Right cardiac atrium (tissue), 5 donors: ENCODE measurements around the gene NAA60. TPM values are rescaled to one million over a fixed set of nuclear protein-coding genes. Genes with fewer than 3 reads are reported as not detected.
A peak's percentile ranks its signal among the peaks of the same experiment; 100 is the strongest.
"Not testable (repeated sequence)": the region's sequence is repeated elsewhere in the genome, so short reads cannot be mapped to it uniquely, and the experiment has no call there.

ENCODE experiments used
- ATAC-seq, 2 donors: fragments of 200-7000 bp; cut with Tn5 transposase; one replicate each; pipeline versions ENCODE4 v1.8.0 to v1.9.1; 2020; ENCODE audit warnings: moderate library complexity in 2 of 2, mild to moderate bottlenecking in 1 of 2
- DNase-seq, 3 donors: peaks; one replicate each; pipeline ENCODE4 v3.0.0-alpha.2; 2020
- H3K27ac ChIP-seq: one replicate; pipeline ENCODE4 v1.5.1; 2013; ENCODE audit warnings: mild to moderate bottlenecking, low read length, control low read depth, moderate library complexity
- H3K27me3 ChIP-seq: one replicate; pipeline ENCODE4 v1.6.1; 2013; ENCODE audit not compliant: control insufficient read depth, insufficient read depth
- H3K4me1 ChIP-seq: one replicate; pipeline ENCODE4 v1.6.1; 2013; ENCODE audit warnings: low read length; ENCODE audit not compliant: control insufficient read depth, insufficient read depth
- H3K4me3 ChIP-seq: one replicate; pipeline ENCODE4 v1.5.1; 2013; ENCODE audit warnings: low read length, control low read depth
- H3K9me3 ChIP-seq: one replicate; pipeline ENCODE4 v1.6.1; 2013; ENCODE audit warnings: low read length; ENCODE audit not compliant: control insufficient read depth
- WGBS: extraction: QIAGEN DNeasy Blood & Tissue Kit; methylation state at CpG from one replicate; pipeline ENCODE4 v1.1.7; 2013; 5-methylcytosine and 5-hydroxymethylcytosine counted together
- intact Hi-C, 4 donors: fragments of 100-400 bp; cut with DNase I; formaldehyde crosslinking; loops; one replicate each; pipeline versions ENCODE4 v1.11.0 to v1.14.0; 2022 to 2023
- polyA plus RNA-seq: library from polyadenylated mRNA; stranded (reverse); fragments of 200-250 nt; gene quantifications from one replicate; pipeline ENCODE4 v1.2.3, GENCODE V29; 2013
- total RNA-seq, 4 donors: library from RNA; stranded (reverse); fragmentation: NEBNext Ultra II Directional; extraction: Animal tissue kit (Norgen Biotek cat#: 25700); gene quantifications; one replicate each; pipeline ENCODE4 v1.2.1, GENCODE V29; 2021
- donor health status: healthy with polysubstance abuse.
- donor health status: DM: no; HTN: yes; CAD: no.
- donor health status: DM: no; HTN: no; CAD: no.
- donor health status: DM: no; HTN: yes; CAD: no; lungs with severe emphysema.
- donor health status: DM: yes; HTN: yes; CAD: no.

NAA60 gene
- total and polyA plus RNA-seq, 5 donors: 40.7 to 51.5 (median 49.8) TPM

DNA sequence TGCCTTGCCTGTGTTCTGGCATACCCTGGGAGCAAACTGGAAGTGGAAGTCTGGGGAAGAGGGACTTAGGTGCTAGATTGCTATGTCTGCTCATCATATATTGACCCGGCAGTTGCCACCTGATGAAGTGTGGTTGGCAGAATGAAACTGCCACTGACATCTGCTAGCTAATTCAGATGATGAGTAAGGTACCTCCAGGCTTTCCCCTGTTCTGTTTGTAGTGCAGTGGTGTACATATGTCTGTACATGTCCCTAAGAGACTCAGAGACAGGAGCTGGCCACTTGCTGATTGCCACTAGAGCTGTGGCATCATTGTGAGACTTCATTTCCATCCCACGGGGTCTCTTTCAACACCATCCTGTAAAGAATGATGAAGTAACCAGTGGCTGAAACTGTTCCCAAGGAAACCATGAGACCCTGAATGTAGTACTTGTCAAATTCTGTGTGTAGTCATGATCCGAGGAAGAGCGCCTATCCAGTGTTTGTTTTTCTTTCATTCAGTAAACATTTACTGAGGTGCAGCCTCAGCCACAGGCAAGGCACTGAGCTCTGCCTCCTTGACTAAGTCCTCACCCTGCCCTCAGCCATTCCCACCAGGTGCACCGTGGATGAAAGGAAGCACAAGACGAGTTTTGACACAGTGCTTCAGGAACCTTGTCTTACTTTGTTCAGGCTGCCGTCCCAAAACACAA is 70.6 kb downstream of the NAA60 start:
- no peak overlapping the region for H3K27ac ChIP-seq
- no peaks in the 10 kb centered on the region for H3K4me1 ChIP-seq
- no peak for DNase-seq
- H3K4me3 ChIP-seq: no peak overlapping the region
- H3K27me3 ChIP-seq: no peaks in the 10 kb centered on the region
- WGBS: 88% methylated on average over 7 of the region's 7 CpGs
- no peaks in the 10 kb centered on the region for H3K9me3 ChIP-seq
- no peak for ATAC-seq
- intact Hi-C loops: no loop called here

DNA sequence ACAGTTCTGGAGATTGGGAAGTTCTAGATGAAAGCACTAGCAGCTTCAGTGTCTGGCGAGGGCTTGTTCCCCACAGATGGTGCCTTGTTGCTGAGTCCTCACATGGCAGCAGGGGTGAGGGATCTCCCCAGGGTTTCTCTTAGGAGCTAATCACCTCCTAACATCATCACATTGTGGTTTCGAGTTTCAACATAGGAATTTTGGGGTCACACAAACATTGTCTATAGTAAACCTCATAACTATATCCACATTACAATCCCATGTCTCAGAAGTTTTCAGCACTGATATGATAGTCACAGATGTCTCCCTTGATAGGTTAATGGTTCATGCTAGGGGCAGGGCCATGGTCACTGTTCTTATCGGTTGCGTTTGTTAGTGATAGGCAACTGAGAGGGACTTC is 71.1 kb downstream of the NAA60 start:
- intact Hi-C loops: no loop called here

DNA sequence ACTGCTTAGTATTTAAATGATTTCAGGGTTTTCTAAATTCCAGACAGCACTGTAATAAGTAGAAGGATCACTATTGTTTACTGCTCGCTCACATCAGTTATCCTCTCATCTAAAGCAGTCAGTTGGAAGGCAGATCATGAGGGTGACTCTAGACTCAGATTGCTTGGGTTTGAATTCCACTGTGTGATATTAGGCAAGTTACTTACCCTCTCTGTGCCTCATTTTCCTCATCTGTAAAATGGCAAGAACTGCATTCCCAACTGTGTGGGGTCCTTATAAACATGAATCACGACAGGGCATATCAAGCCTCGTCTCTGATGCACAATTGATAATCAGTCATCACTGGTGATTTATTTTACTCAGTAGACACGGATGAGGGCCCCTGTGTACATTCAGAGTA is 72.4 kb downstream of the NAA60 start:
- Histone ChIP-seq H3K27ac (no peak overlapping the region), H3K27me3 (no peaks in the 10 kb centered on the region), H3K4me1 (no peaks in the 10 kb centered on the region), H3K4me3 (no peak overlapping the region), H3K9me3 (no peaks in the 10 kb centered on the region)
- DNase-seq (no peak), ATAC-seq (no peak)
- intact Hi-C loops: no loop called here
- 92% methylated on average over 4 of the region's 4 CpGs for WGBS

More for the DNA sequence above, 71.1 kb downstream of the NAA60 start:
- ATAC-seq: no peak
- no peaks in the 10 kb centered on the region for H3K27me3 ChIP-seq
- no peak overlapping the region for H3K4me3 ChIP-seq
- H3K27ac ChIP-seq: no peak overlapping the region
- H3K4me1 ChIP-seq: no peaks in the 10 kb centered on the region
- no peak for DNase-seq
- WGBS: 92% methylated on average over 4 of the region's 4 CpGs
- H3K9me3 ChIP-seq: no peaks in the 10 kb centered on the region

DNA sequence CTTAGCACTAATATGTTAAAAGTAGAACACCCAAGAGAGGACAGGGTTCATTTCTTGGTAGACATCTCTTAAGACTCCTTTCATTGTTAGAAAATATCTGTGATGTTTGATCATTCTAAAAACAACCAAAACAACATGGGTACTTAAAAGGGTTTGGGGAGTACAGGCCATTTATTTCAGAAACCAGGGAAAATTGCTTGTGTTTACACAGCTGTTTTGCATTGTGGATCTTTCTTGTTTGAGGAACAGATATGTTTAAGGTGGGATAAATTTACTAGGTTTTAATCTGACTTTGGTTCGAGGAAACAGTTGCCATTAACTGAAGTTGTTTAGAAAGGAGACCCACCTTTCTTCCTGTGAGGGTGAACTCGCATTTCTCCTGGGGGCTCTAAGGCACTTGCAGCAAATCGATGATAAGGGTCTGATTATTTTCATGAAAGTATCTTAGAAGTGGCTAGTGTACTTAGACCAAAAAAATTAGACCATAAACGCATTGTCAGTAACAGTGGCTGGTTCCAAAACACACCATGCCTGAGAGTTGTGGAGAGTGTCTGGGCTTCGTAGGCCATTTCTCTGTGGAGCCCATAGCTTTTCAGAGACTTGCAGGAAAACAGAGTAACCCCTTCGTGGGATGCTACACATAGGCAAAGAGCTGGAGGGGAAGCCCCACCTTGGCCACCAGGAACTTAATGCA is 75.0 kb downstream of the NAA60 start:
- WGBS: 85% methylated on average over 6 of the region's 6 CpGs

DNA sequence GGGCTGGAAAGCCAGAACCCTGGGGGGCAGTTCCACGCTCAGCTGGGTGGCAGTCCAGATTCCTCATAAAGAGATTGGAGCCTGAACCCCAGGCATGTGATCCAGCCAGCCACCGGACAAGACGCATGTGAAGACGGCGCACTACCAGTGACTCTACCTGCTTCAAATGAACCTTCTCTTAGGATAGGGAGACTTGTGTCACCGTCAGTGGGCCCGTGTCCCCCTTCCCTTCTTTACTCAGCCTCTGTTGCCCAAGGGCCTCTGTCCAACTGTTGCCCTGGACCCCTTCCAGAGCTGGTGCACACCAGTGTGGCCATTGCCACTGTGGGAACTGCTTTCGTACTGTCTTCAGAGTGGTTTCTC is 75.5 kb downstream of the NAA60 start:
- no peak for ATAC-seq
- H3K27me3 ChIP-seq: no peaks in the 10 kb centered on the region
- H3K4me3 ChIP-seq: no peak overlapping the region
- H3K27ac ChIP-seq: no peak overlapping the region
- intact Hi-C loops: no loop called here
- H3K4me1 ChIP-seq: no peaks in the 10 kb centered on the region
- DNase-seq: no peak
- WGBS: 95% methylated on average over 8 of the region's 8 CpGs
- H3K9me3 ChIP-seq: no peaks in the 10 kb centered on the region

More for the DNA sequence above, 75.0 kb downstream of the NAA60 start:
- DNase-seq (no peak), ATAC-seq (no peak)
- Histone ChIP-seq H3K27ac (no peak overlapping the region), H3K27me3 (no peaks in the 10 kb centered on the region), H3K4me3 (no peak overlapping the region), H3K9me3 (no peaks in the 10 kb centered on the region), H3K4me1 (no peaks in the 10 kb centered on the region)
- intact Hi-C loops: no loop called here

DNA sequence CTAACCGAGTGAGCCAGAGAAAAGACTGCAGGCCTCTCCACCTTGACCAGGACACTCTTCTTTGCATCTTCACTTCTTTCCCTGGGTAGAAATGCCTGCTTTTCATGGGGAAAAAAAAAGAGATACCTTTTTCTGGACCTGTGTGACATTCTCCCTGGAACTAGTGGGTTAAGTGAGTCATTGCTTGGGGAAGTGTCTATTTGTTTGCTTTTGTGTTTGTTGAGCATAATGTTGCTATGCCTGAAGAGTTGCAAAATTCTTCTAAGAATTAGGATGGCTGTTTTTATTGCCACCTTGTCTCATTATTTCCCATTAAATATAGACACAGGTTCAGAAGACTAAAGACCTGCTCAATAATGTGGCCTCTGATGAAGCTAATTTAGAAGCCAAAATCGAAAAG is 76.1 kb downstream of the NAA60 start:
- Histone ChIP-seq H3K4me1 (no peaks in the 10 kb centered on the region), H3K27me3 (no peaks in the 10 kb centered on the region), H3K9me3 (no peaks in the 10 kb centered on the region), H3K4me3 (no peak overlapping the region), H3K27ac (no peak overlapping the region)
- DNase-seq (no peak), ATAC-seq (no peak)
- WGBS: 92% methylated on average over 2 of the region's 2 CpGs
- intact Hi-C loops: no loop called here

DNA sequence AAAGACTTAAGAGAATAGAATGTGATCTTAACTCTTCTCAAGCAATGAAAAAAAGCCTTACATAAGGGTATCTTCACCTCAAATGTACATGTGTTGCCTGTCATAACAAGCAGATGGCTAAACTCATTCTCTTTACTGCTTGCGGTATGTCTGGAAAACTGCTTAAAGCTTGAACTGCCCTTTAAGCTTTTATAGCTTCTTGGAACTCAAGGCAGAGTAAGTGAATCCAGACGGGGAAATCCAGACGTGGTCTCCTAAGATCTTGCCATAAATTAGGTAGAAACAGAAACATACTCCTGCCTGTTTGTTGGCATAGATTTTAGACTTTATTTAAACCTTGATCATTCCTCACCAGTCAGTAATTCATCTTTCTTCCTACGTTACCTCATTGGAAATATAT is 76.9 kb downstream of the NAA60 start:
- Histone ChIP-seq H3K27ac (no peak overlapping the region), H3K4me3 (no peak overlapping the region), H3K27me3 (no peaks in the 10 kb centered on the region), H3K9me3 (no peaks in the 10 kb centered on the region), H3K4me1 (no peaks in the 10 kb centered on the region)
- 83% methylated on average over 4 of the region's 4 CpGs for WGBS
- ATAC-seq (no peak), DNase-seq (no peak)
- intact Hi-C loops: no loop called here

DNA sequence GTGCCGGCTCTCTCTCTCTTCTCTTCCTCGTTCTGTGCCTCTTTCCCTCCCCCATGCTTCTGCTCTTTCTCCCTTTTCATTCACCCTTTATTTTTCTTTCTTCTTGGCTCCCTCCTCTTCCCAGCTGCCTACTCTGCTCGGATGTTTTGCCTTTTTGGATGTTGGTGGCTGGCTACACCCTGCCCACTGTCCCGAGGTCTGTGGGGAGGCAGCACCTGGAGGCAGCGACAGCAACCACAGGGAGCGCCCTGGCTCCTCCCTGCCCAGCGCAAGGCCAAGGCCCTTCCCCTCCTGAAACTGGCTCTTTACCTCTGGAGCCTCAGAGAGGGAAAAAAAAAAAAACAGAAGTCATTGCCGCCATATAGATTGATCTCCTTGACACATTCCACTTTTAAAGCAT is 77.4 kb downstream of the NAA60 start:
- Histone ChIP-seq H3K4me1 (no peaks in the 10 kb centered on the region), H3K27me3 (no peaks in the 10 kb centered on the region), H3K4me3 (no peak overlapping the region), H3K9me3 (no peaks in the 10 kb centered on the region), H3K27ac (no peak overlapping the region)
- WGBS: 72% methylated on average over 8 of the region's 8 CpGs
- intact Hi-C loops: no loop called here
- DNase-seq (no peak), ATAC-seq (no peak)

DNA sequence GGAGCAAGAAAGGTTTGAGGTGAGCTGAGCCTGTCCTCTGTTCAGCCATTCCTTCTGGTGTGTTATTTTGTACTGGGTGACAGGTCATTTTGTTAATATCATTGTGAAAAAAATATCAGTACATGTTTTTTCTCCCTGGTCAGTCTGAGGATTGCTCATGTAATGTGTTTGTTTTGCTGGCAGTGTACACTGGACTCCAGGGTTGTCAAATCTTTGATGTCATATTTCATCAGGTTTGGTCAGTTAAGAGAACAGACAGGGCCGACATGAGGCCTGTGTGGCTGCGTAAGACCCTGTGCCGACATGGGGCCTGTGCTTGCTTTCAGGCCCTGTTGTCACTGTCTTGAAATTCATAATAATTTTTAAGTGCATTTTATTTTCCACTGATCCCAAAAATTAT is 79.8 kb downstream of the NAA60 start:
- 94% methylated on average over 3 of the region's 3 CpGs for WGBS
- no peak for DNase-seq
- intact Hi-C loops: no loop called here
- ATAC-seq: no peak
- Histone ChIP-seq H3K9me3 (no peaks in the 10 kb centered on the region), H3K27me3 (no peaks in the 10 kb centered on the region), H3K27ac (no peak overlapping the region), H3K4me1 (no peaks in the 10 kb centered on the region), H3K4me3 (no peak overlapping the region)

DNA sequence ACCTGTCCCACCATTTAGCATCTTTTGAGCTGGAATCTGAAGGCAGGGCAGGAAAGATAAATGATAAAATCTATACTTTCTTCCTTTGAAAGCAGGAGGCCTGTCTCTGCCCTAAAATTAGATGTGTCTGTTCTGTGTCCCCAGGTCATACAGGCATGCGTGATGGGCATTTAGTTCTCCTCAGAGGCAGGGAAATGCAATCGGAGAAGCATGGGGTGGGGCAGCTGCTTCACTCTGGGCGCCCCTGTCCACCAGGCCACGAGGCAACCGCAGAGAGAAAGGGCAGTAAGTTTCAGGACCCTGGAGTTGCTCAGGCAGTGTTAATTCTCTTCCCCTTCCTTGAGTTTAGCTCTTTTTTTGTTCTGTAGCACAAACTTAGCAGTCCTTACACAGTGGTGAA is 82.5 kb downstream of the NAA60 start:
- H3K4me3 ChIP-seq: no peak overlapping the region
- no peaks in the 10 kb centered on the region for H3K27me3 ChIP-seq
- H3K4me1 ChIP-seq: no peaks in the 10 kb centered on the region
- no peak for ATAC-seq
- no peaks in the 10 kb centered on the region for H3K9me3 ChIP-seq
- H3K27ac ChIP-seq: no peak overlapping the region
- WGBS: 78% methylated on average over 5 of the region's 5 CpGs
- no peak for DNase-seq
- intact Hi-C loops: no loop called here

DNA sequence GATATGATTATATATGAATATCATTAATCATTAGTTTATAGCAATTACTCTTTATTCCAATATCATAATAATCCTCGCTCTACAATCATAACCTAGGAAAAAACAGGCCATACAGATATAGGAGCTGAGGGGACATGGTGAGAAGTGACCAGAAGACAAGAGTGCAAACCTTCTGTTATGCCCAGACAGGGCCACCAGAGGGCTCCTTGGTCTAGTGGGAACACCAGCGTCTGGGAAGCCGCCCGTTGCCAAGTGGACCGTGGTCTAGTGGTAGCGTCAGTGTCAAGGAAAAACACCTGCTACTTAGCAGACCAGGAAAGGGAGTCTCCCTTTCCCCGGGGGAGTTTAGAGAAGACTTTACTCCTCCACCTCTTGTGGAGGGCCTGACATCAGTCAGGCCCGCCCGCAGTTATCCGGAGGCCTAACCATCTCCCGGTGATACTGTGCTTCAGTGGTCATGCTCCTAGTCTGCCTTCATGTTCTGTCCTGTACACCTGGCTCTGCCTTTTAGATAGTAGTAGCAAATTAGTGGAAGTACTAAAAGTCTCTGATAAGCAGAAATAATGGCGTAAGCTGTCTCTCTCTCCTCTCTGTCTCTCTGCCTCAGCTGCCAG is 83.8 kb downstream of the NAA60 start:
- H3K9me3 ChIP-seq, H3K27ac ChIP-seq, H3K4me1 ChIP-seq, ATAC-seq, H3K4me3 ChIP-seq, intact Hi-C loops, H3K27me3 ChIP-seq: not testable (repeated sequence)
- WGBS: 55% methylated on average over 12 of the region's 12 CpGs
- peak; percentile 81 to 95 (median 89) for DNase-seq
